Tibial nerve (tissue), 3 donors: ENCODE measurements around the gene ZDHHC11.

Experiments used
- POLR2A ChIP-seq, 2 donors: fragments of 450-650 bp; IDR thresholded peaks; one replicate each; pipeline ENCODE4 v1.6.1; 2017; ENCODE audit warnings: antibody characterized with exemption in 2 of 2, mild to moderate bottlenecking in 2 of 2, moderate library complexity in 2 of 2
- TF ChIP-seq, protein P1 (sequence below), 5 experiments: fragments of 200-600 bp in 3 of 5; fragments of 450-650 bp in 2 of 5; sonication (generic) in 3 of 5; IDR thresholded peaks; one replicate each; pipeline ENCODE4 v1.5.1; 2016 to 2019; ENCODE audit warnings: antibody characterized with exemption in 5 of 5, mild to moderate bottlenecking in 3 of 5, moderate library complexity in 2 of 5

DNA sequence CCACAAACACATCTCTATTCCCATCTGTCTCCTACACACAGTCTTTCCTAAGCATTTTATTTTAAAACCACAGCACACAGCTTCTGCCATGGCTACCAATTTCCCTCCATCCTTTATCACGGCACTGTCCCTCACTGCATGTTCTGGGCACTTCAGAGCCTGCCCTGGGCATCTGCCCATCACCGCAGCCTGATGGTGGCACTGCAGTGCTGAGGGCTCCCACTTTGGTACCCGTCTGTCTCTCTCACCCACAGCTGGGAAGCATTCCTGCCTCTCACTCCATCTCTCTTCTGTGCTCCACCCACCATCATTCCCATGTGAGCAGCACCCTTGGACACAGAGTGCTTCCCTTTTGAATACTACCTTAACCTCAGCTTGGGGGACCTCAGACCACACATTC is 31.7 kb downstream of the ZDHHC11 start:
- TF ChIP-seq, protein P1, sequence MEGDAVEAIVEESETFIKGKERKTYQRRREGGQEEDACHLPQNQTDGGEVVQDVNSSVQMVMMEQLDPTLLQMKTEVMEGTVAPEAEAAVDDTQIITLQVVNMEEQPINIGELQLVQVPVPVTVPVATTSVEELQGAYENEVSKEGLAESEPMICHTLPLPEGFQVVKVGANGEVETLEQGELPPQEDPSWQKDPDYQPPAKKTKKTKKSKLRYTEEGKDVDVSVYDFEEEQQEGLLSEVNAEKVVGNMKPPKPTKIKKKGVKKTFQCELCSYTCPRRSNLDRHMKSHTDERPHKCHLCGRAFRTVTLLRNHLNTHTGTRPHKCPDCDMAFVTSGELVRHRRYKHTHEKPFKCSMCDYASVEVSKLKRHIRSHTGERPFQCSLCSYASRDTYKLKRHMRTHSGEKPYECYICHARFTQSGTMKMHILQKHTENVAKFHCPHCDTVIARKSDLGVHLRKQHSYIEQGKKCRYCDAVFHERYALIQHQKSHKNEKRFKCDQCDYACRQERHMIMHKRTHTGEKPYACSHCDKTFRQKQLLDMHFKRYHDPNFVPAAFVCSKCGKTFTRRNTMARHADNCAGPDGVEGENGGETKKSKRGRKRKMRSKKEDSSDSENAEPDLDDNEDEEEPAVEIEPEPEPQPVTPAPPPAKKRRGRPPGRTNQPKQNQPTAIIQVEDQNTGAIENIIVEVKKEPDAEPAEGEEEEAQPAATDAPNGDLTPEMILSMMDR (IDR thresholded peaks at IDR 0.05), result no peak
- TF ChIP-seq POLR2A (IDR thresholded peaks at IDR 0.05), result no peak
